ENCODE results near the gene KPNA4.

KPNA4 gene

DNA sequence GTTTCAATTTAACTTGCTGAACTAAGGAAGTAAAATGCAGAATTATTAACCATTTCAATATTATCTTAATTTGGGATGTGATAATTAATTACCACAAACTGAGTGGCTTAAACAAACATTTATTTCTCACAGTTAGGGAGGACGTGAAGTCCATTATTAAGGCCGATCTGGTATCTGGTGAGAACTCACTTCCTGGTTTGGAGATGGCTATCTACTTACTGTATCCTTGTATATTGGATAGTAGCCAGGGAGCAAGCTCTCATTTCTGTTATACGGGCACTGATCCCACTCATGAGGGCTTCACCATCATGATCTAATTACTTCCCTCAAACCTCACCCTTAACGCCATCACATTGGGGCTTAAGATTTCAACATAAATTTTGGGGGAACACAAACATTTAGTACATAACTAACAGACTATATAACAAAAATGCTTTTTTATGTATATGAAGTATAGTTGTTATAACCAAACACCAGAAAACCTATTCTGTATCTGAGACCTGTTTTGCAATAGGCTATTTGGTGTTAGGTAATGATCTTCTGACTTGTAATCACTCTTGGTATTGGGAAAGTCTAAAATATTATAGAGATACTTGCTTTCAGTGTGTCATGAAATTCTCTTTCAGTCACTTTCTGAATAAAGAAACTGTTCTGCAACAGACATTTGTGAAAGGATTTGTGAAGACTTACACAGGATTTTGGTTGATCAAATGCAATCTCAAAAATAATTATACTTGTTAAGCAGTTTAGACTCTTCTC lies 4.7 kb upstream of the KPNA4 start:
- no peaks in the 10 kb centered on the region for H3K27me3 ChIP-seq (replicated peaks; ENCODE audit: control insufficient read depth, insufficient read depth, low read length)
- no peak overlapping the region for H3K4me3 ChIP-seq (ENCODE audit: low read length)
- H3K4me1 ChIP-seq (ENCODE audit: control insufficient read depth, insufficient read depth, low read length) = peaks cover 17% of the 10 kb centered on the region
- no peak overlapping the region for H3K9ac ChIP-seq (ENCODE audit: low read length)
- H3K9me3 ChIP-seq (ENCODE audit: control insufficient read depth, low read length) = no peaks in the 10 kb centered on the region
- no peak for DNase-seq (ENCODE audit: low read depth)
- peaks cover 8% of the 10 kb centered on the region for H3K36me3 ChIP-seq (ENCODE audit: control insufficient read depth, insufficient read depth, low read length, severe bottlenecking)

DNA sequence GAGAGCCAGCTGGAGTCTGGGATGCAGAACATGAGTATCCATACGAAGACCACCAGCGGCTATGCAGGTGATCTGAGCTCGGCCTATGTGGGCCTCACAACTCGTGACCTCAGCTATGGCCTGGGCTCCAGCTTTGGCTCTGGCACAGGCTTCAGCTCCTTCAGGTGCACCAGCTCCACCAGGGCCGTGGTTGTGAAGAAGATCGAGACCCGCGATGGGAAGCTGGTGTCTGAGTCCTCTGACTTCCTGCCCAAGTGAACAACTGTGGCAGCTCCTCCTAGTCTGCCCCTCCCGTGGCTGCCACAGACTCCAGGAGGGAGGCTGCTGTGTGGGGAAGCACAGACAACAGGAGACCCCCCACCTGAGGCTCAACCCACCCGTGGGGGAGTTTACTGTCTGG lies 3.6 kb upstream of the KPNA4 start:
- H3K4me1 ChIP-seq (ENCODE audit: control insufficient read depth, insufficient read depth, low read length) = peaks cover 17% of the 10 kb centered on the region
- no peaks in the 10 kb centered on the region for H3K9me3 ChIP-seq (ENCODE audit: control insufficient read depth, low read length)
- no peak overlapping the region for H3K4me3 ChIP-seq (ENCODE audit: low read length)
- no peak overlapping the region for H3K9ac ChIP-seq (ENCODE audit: low read length)
- peaks cover 8% of the 10 kb centered on the region for H3K36me3 ChIP-seq (ENCODE audit: control insufficient read depth, insufficient read depth, low read length, severe bottlenecking)
- no peak for DNase-seq (ENCODE audit: low read depth)
- no peaks in the 10 kb centered on the region for H3K27me3 ChIP-seq (replicated peaks; ENCODE audit: control insufficient read depth, insufficient read depth, low read length)

DNA sequence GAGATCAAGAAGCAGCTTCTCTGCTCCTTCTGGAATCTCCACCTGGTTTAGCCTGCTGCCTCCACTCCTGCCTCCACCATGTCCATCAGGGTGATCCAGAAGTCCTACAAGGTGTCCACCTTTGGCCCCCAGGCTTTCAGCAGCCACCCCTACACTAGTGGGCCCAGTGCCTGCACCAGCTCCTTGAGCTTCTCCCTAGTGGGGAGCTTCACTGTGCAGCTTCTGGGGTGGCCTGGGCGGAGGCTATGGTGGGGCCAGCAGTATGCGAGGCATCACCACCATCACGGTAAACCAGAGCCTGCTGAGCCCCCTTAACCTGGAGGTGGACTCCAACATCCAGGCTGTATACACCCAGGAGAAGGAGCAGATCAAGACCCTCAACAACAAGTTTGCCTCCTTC lies 2.4 kb upstream of the KPNA4 start:
- peaks cover 29% of the 10 kb centered on the region for H3K4me1 ChIP-seq (ENCODE audit: control insufficient read depth, insufficient read depth, low read length)
- peaks cover 8% of the 10 kb centered on the region for H3K36me3 ChIP-seq (ENCODE audit: control insufficient read depth, insufficient read depth, low read length, severe bottlenecking)
- no peaks in the 10 kb centered on the region for H3K27me3 ChIP-seq (replicated peaks; ENCODE audit: control insufficient read depth, insufficient read depth, low read length)
- H3K4me3 ChIP-seq (ENCODE audit: low read length) = peak overlapping the region; percentile 87
- no peak overlapping the region for H3K9ac ChIP-seq (ENCODE audit: low read length)
- no peak for DNase-seq (ENCODE audit: low read depth)
- H3K9me3 ChIP-seq (ENCODE audit: control insufficient read depth, low read length) = no peaks in the 10 kb centered on the region

DNA sequence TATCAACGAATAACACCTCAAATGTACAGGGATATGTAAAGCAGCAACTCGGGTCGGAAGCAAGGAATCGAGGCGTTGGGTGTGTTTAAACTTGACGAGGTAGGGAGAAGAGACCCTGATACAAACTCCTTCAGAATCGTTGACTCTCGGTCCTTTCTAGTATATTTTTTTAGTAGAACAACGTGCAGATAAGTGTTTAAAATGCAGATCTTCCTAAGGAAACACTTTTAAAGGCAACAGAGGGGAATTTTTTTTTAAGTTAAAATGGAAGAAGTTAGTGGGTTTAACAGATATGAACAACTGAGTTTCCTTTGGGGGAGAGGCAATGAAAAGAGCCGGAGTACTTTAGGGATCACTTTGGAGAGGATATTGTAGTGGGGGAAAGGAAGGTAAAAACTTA lies 1.1 kb upstream of the KPNA4 start:
- H3K27me3 ChIP-seq (replicated peaks; ENCODE audit: control insufficient read depth, insufficient read depth, low read length) = no peaks in the 10 kb centered on the region
- H3K36me3 ChIP-seq (ENCODE audit: control insufficient read depth, insufficient read depth, low read length, severe bottlenecking) = peaks cover 8% of the 10 kb centered on the region
- H3K4me3 ChIP-seq (ENCODE audit: low read length) = peak overlapping the region; percentile 87
- no peaks in the 10 kb centered on the region for H3K9me3 ChIP-seq (ENCODE audit: control insufficient read depth, low read length)
- H3K4me1 ChIP-seq (ENCODE audit: control insufficient read depth, insufficient read depth, low read length) = peaks cover 34% of the 10 kb centered on the region
- no peak for DNase-seq (ENCODE audit: low read depth)
- peak overlapping the region; percentile 92 for H3K9ac ChIP-seq (ENCODE audit: low read length)

DNA sequence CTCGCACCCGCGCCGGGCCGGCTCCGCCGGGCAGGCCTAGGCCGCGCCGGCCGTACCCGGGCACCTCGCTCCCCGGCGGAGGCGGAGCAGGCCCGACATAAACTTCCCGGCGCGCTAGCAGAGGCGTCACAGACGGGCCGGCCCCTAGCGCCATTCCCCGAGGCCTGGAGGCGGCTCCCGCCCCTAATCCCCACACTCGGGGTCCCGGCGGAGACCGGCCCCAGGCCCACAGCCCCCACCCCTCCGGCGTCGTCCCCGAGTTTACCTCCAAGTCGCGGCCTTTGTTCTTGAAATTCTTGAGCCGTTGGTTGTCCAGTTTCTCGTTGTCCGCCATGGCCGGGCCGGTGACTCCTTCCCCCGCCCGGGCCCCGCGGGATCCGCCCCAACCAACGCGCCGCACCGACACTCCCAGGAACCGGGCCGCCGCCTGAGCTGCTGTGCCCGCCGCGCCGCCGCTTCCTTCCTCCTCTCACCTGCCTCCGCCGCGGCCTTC lies 376 bp downstream of the KPNA4 start:
- Histone ChIP-seq H3K4me1 (ENCODE audit: control insufficient read depth, insufficient read depth, low read length) (peaks cover 40% of the 10 kb centered on the region), H3K36me3 (ENCODE audit: control insufficient read depth, insufficient read depth, low read length, severe bottlenecking) (peaks cover 8% of the 10 kb centered on the region)
- peak; percentile 87 for DNase-seq (ENCODE audit: low read depth)

DNA sequence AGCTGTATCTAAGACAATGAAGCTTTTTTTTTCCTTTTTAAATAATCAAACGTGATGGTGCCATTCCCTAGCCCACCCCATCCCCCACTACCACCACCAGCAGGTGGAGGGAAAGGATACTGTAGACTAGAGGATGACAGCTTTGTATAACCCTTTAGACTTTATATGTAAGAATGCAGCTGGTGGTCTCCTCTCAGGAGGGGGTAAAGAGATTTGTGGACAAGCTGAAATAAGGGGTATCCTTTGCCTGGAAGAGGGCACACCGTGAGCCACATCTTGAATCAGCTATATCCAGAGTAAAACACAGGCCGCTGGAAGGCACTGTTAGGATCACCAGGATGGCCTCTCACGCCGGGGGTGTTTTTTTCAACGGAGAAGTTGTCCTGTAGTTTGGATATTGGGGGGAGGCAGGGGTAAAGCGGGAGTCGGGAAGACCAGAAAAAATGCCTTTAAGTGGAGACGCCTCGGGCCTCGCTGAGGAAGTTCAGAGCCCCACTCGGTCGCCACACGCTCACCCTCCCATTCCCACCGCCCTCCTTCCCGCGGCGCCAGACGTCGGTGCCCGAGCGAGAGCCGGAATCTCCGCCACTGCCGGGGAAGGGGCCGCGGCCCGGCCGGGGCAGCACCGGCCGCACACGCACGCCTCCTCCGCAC lies 986 bp downstream of the KPNA4 start:
- H3K4me1 ChIP-seq (ENCODE audit: control insufficient read depth, insufficient read depth, low read length) = peaks cover 42% of the 10 kb centered on the region
- peak; percentile 41 for DNase-seq (ENCODE audit: low read depth)
- H3K9ac ChIP-seq (ENCODE audit: low read length) = peak overlapping the region; percentile 93
- peaks cover 8% of the 10 kb centered on the region for H3K36me3 ChIP-seq (ENCODE audit: control insufficient read depth, insufficient read depth, low read length, severe bottlenecking)
- H3K27me3 ChIP-seq (replicated peaks; ENCODE audit: control insufficient read depth, insufficient read depth, low read length) = no peaks in the 10 kb centered on the region
- H3K9me3 ChIP-seq (ENCODE audit: control insufficient read depth, low read length) = no peaks in the 10 kb centered on the region
- peak overlapping the region; percentile 94 for H3K4me3 ChIP-seq (ENCODE audit: low read length)

More for the DNA sequence above, 376 bp downstream of the KPNA4 start:
- Histone ChIP-seq H3K27me3 (replicated peaks; ENCODE audit: control insufficient read depth, insufficient read depth, low read length) (no peaks in the 10 kb centered on the region), H3K4me3 (ENCODE audit: low read length) (peak overlapping the region; percentile 94), H3K9me3 (ENCODE audit: control insufficient read depth, low read length) (no peaks in the 10 kb centered on the region), H3K9ac (ENCODE audit: low read length) (peak overlapping the region; percentile 93)

DNA sequence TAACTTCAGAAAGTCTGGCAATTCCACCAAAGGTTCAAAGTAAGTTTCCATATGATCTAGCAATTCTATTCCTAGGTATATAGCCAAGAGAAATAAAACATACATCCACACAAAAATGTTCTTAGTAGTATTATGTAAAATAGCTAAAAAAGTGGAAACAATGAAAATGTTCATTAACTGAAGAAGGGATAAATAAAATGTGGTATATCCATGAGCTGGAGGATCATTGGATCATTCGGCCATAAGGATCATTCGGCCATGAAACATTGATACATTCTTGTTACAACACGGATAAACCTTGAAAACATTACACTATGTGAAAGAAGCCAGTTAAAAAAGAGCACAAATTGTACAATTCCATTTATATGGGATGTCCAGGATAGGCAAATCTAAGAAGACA lies 2.4 kb downstream of the KPNA4 start:
- no peak for DNase-seq (ENCODE audit: low read depth)
- Histone ChIP-seq H3K9me3 (ENCODE audit: control insufficient read depth, low read length) (no peaks in the 10 kb centered on the region), H3K9ac (ENCODE audit: low read length) (no peak overlapping the region), H3K4me3 (ENCODE audit: low read length) (peak overlapping the region; percentile 94), H3K27me3 (replicated peaks; ENCODE audit: control insufficient read depth, insufficient read depth, low read length) (no peaks in the 10 kb centered on the region), H3K36me3 (ENCODE audit: control insufficient read depth, insufficient read depth, low read length, severe bottlenecking) (no peaks in the 10 kb centered on the region), H3K4me1 (ENCODE audit: control insufficient read depth, insufficient read depth, low read length) (peaks cover 45% of the 10 kb centered on the region)

DNA sequence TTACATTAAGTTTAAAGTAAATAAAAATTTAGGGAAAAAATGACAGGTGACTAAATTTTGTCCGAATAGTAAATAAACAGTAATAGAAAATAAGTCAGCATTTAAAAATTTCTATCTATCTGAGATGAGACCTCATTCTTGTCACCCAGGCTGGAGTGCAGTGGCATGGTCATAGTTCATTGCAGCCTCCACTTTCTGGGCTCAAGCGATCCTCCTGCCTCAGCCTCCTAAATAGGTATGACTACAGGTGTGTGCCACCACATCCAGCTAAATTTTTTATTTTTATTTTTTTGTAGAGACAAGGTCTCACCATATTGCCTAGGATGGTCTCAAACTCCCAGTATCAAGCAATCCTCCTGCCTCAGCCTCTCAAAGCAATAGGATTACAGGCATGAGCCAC lies 7.8 kb downstream of the KPNA4 start:
- no peak overlapping the region for H3K9ac ChIP-seq (ENCODE audit: low read length)
- no peak overlapping the region for H3K4me3 ChIP-seq (ENCODE audit: low read length)
- peaks cover 28% of the 10 kb centered on the region for H3K4me1 ChIP-seq (ENCODE audit: control insufficient read depth, insufficient read depth, low read length)
- no peaks in the 10 kb centered on the region for H3K27me3 ChIP-seq (replicated peaks; ENCODE audit: control insufficient read depth, insufficient read depth, low read length)
- no peaks in the 10 kb centered on the region for H3K36me3 ChIP-seq (ENCODE audit: control insufficient read depth, insufficient read depth, low read length, severe bottlenecking)
- DNase-seq (ENCODE audit: low read depth) = no peak
- H3K9me3 ChIP-seq (ENCODE audit: control insufficient read depth, low read length) = no peaks in the 10 kb centered on the region

DNA sequence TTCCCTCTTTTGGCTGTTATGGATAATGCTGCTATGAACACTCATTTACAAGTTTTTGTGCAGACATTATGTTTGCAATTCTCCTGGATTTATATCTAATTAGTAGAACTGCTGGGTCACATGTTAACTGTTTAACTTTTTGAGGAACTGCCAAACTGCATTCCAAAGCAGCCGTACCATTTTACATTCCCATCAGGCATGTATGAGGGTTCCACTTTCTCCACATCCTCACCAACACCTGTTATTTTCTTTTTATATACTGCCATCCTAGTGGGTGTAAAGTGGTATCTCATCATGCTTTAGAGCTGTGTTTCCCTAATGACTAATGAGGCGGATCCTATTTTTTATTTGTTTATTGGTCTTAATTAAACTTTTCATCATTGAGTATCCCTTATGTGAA lies 9.2 kb downstream of the KPNA4 start:
- peaks cover 22% of the 10 kb centered on the region for H3K4me1 ChIP-seq (ENCODE audit: control insufficient read depth, insufficient read depth, low read length)
- H3K4me3 ChIP-seq (ENCODE audit: low read length) = no peak overlapping the region
- no peak for DNase-seq (ENCODE audit: low read depth)
- H3K27me3 ChIP-seq (replicated peaks; ENCODE audit: control insufficient read depth, insufficient read depth, low read length) = no peaks in the 10 kb centered on the region
- H3K9ac ChIP-seq (ENCODE audit: low read length) = no peak overlapping the region
- no peaks in the 10 kb centered on the region for H3K9me3 ChIP-seq (ENCODE audit: control insufficient read depth, low read length)
- H3K36me3 ChIP-seq (ENCODE audit: control insufficient read depth, insufficient read depth, low read length, severe bottlenecking) = no peaks in the 10 kb centered on the region

DNA sequence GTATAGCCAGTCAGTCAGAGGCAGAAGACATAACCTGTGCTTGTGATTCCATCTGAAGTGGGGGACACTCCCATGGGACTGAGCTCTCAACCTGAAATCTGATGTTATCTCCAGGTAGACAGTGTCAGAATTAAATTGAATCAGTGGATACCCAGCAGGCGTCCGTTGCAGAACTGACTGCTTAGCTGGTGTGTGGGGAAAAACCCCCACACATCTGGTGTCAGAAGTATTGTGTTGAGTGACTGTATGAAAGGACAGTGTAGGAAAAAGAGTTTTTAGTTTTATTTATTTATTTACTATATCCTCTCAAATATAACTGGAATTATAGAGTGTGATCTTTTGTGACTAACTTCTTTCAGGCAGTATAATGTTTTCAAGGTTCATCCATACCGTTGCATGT lies 10.4 kb downstream of the KPNA4 start:
- Histone ChIP-seq H3K4me1 (ENCODE audit: control insufficient read depth, insufficient read depth, low read length) (peaks cover 11% of the 10 kb centered on the region), H3K4me3 (ENCODE audit: low read length) (no peak overlapping the region), H3K36me3 (ENCODE audit: control insufficient read depth, insufficient read depth, low read length, severe bottlenecking) (no peaks in the 10 kb centered on the region), H3K27me3 (replicated peaks; ENCODE audit: control insufficient read depth, insufficient read depth, low read length) (no peaks in the 10 kb centered on the region), H3K9ac (ENCODE audit: low read length) (no peak overlapping the region), H3K9me3 (ENCODE audit: control insufficient read depth, low read length) (no peaks in the 10 kb centered on the region)
- no peak for DNase-seq (ENCODE audit: low read depth)

DNA sequence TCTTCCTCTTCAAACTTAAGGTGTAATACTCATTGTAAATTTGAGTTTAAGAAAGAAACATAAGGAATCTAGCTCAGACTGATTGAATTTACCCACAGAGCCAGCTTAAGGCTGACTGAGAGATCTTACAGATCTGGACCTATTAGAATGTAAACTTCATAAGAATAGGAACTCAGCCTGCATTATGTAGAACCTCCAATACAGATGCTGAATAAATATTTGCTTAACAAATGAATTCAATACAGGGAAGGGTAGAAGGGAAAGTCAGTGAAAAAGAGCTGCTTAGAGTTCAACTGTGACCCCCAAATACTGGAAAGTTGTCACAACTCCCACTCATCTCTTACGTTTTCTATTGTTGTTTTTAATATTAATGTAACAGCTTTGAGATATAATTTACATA lies 11.5 kb downstream of the KPNA4 start:
- Histone ChIP-seq H3K27me3 (replicated peaks; ENCODE audit: control insufficient read depth, insufficient read depth, low read length) (no peaks in the 10 kb centered on the region), H3K4me3 (ENCODE audit: low read length) (no peak overlapping the region), H3K36me3 (ENCODE audit: control insufficient read depth, insufficient read depth, low read length, severe bottlenecking) (no peaks in the 10 kb centered on the region), H3K9me3 (ENCODE audit: control insufficient read depth, low read length) (peaks cover 5% of the 10 kb centered on the region), H3K4me1 (ENCODE audit: control insufficient read depth, insufficient read depth, low read length) (peaks cover 6% of the 10 kb centered on the region), H3K9ac (ENCODE audit: low read length) (no peak overlapping the region)
- DNase-seq (ENCODE audit: low read depth) = no peak
